H9 (cell line): ENCODE measurements around the gene CFAP100. TPM values are rescaled to one million over a fixed set of nuclear protein-coding genes. Genes with fewer than 3 reads are reported as not detected.

Source experiments
- DNase-seq: peaks from one replicate; pipeline ENCODE4 v3.0.0-alpha.2; 2017
- H2AFZ ChIP-seq: one replicate; pipeline ENCODE4 v1.6.1; 2013; ENCODE audit warnings: mild to moderate bottlenecking, low read length, control low read depth, moderate library complexity
- H2AK5ac ChIP-seq: 2 replicates; pipeline ENCODE4 v1.6.1; 2013; ENCODE audit warnings: low read length, control low read depth, mixed read lengths; ENCODE audit not compliant: insufficient read length
- H2BK120ac ChIP-seq: one replicate; pipeline ENCODE4 v1.6.1; 2013; ENCODE audit warnings: low read depth, mild to moderate bottlenecking, low read length, control low read depth, inconsistent platforms; ENCODE audit not compliant: poor library complexity, severe bottlenecking
- H2BK12ac ChIP-seq: 2 replicates; pipeline ENCODE4 v1.6.1; 2013; ENCODE audit warnings: low read length, control low read depth, mixed read lengths, low read depth; ENCODE audit not compliant: insufficient read length
- H2BK15ac ChIP-seq: 2 replicates; pipeline ENCODE4 v1.6.1; 2013; ENCODE audit warnings: low read depth, low read length, control low read depth
- H2BK20ac ChIP-seq: one replicate; pipeline ENCODE4 v1.6.1; 2013; ENCODE audit warnings: low read depth, mild to moderate bottlenecking, low read length, control low read depth, inconsistent platforms; ENCODE audit not compliant: poor library complexity, severe bottlenecking
- H2BK5ac ChIP-seq: 2 replicates; pipeline ENCODE4 v1.6.1; 2013; ENCODE audit warnings: low read length, control low read depth, mixed read lengths; ENCODE audit not compliant: insufficient read length
- H3K14ac ChIP-seq: 2 replicates; pipeline ENCODE4 v1.6.1; 2013; ENCODE audit warnings: low read length, control low read depth; ENCODE audit not compliant: insufficient read depth
- H3K18ac ChIP-seq: 2 replicates; pipeline ENCODE4 v1.6.1; 2013; ENCODE audit warnings: low read depth, mild to moderate bottlenecking, mixed read lengths, low read length, control low read depth; ENCODE audit not compliant: insufficient read length
- H3K23ac ChIP-seq: 2 replicates; pipeline ENCODE4 v1.6.1; 2013; ENCODE audit warnings: low read length, control low read depth, mixed read lengths, low read depth; ENCODE audit not compliant: insufficient read length
- H3K23me2 ChIP-seq: 2 replicates; pipeline ENCODE4 v1.6.1; 2013; ENCODE audit warnings: low read depth, mild to moderate bottlenecking, mixed read lengths, low read length, control low read depth; ENCODE audit not compliant: insufficient read length, poor library complexity, severe bottlenecking
- H3K27ac ChIP-seq: 2 replicates; pipeline ENCODE4 v1.5.1; 2013; ENCODE audit warnings: low read length, control low read depth, mixed read lengths, low read depth; ENCODE audit not compliant: insufficient read length
- H3K27me3 ChIP-seq: 2 replicates; pipeline ENCODE4 v1.6.1; 2013; ENCODE audit warnings: low read length, control low read depth, inconsistent platforms; ENCODE audit not compliant: insufficient read depth
- H3K4ac ChIP-seq: 2 replicates; pipeline ENCODE4 v1.6.1; 2013; ENCODE audit warnings: low read depth, mild to moderate bottlenecking, control low read depth, inconsistent platforms, low read length, moderate library complexity
- H3K4me1 ChIP-seq: 2 replicates; pipeline ENCODE4 v1.6.1; 2013; ENCODE audit warnings: low read length, control low read depth, inconsistent platforms; ENCODE audit not compliant: insufficient read depth
- H3K4me2 ChIP-seq: 2 replicates; pipeline ENCODE4 v1.6.1; 2013; ENCODE audit warnings: low read length, control low read depth, mixed read lengths; ENCODE audit not compliant: insufficient read length, insufficient read depth
- H3K56ac ChIP-seq: 2 replicates; pipeline ENCODE4 v1.6.1; 2013; ENCODE audit warnings: low read depth, mild to moderate bottlenecking, mixed read lengths, low read length, control low read depth; ENCODE audit not compliant: insufficient read length
- H3K79me1 ChIP-seq: 2 replicates; pipeline ENCODE4 v1.6.1; 2013; ENCODE audit warnings: low read depth, mild to moderate bottlenecking, moderate library complexity, low read length, control low read depth, inconsistent platforms; ENCODE audit not compliant: insufficient read depth, poor library complexity, severe bottlenecking
- H3K79me2 ChIP-seq: 2 replicates; pipeline ENCODE4 v1.6.1; 2013; ENCODE audit warnings: low read length, control low read depth, inconsistent platforms; ENCODE audit not compliant: insufficient read depth
- H3K9ac ChIP-seq: 2 replicates; pipeline ENCODE4 v1.6.1; 2013; ENCODE audit warnings: low read length, control low read depth, mixed read lengths; ENCODE audit not compliant: insufficient read length; ENCODE audit errors: extremely low read depth
- H3K9me3 ChIP-seq: one replicate; pipeline ENCODE4 v1.6.1; 2013; ENCODE audit warnings: low read depth, low read length, inconsistent platforms; ENCODE audit not compliant: control insufficient read depth
- H3T11ph ChIP-seq: one replicate; pipeline ENCODE4 v1.6.1; 2013; ENCODE audit warnings: mild to moderate bottlenecking, low read length, control low read depth, inconsistent platforms
- H4K20me1 ChIP-seq: one replicate; pipeline ENCODE4 v1.6.1; 2013; ENCODE audit not compliant: control insufficient read depth, insufficient read length, insufficient read depth
- H4K5ac ChIP-seq: 2 replicates; pipeline ENCODE4 v1.6.1; 2013; ENCODE audit warnings: low read depth, mild to moderate bottlenecking, mixed read lengths, low read length, control low read depth; ENCODE audit not compliant: insufficient read length
- H4K8ac ChIP-seq: replicated peaks from 2 replicates; pipeline ENCODE4 v1.6.1; 2013; ENCODE audit warnings: low read length, control low read depth, mixed read lengths, low read depth; ENCODE audit not compliant: insufficient read length
- H4K91ac ChIP-seq: 2 replicates; pipeline ENCODE4 v1.6.1; 2013; ENCODE audit warnings: low read depth, mild to moderate bottlenecking, moderate library complexity, mixed read lengths, low read length, control low read depth; ENCODE audit not compliant: insufficient read length
- H3K27ac Mint-ChIP-seq, 3 experiments: 2 replicates in 2 of 3; 3 replicates in 1 of 3; pipeline ENCODE4 v1.8.0; 2020 to 2021; ENCODE audit warnings: mixed read lengths in 3 of 3, mild to moderate bottlenecking in 1 of 3, moderate library complexity in 1 of 3
- H3K27me3 Mint-ChIP-seq: 2 replicates; pipeline ENCODE4 v1.8.0; 2021; ENCODE audit warnings: low read depth, mild to moderate bottlenecking, moderate library complexity, mixed read lengths
- H3K36me3 Mint-ChIP-seq, 3 experiments: 2 replicates in 2 of 3; 3 replicates in 1 of 3; pipeline ENCODE4 v1.8.0; 2020 to 2021; ENCODE audit warnings: low read depth in 3 of 3, mixed read lengths in 3 of 3; ENCODE audit not compliant: insufficient read depth in 1 of 3
- H3K4me1 Mint-ChIP-seq, 2 experiments: 2 replicates each; pipeline ENCODE4 v1.8.0; 2020; ENCODE audit warnings: mixed read lengths in 2 of 2
- H3K4me3 Mint-ChIP-seq, 2 experiments: 2 replicates in 1 of 2; 3 replicates in 1 of 2; pipeline ENCODE4 v1.8.0; 2020 to 2021; ENCODE audit warnings: mild to moderate bottlenecking in 2 of 2, mixed read lengths in 2 of 2, moderate library complexity in 1 of 2
- H3K9me3 Mint-ChIP-seq, 2 experiments: 2 replicates in 1 of 2; 3 replicates in 1 of 2; pipeline ENCODE4 v1.8.0; 2020; ENCODE audit warnings: mild to moderate bottlenecking in 2 of 2, mixed read lengths in 2 of 2, moderate library complexity in 1 of 2
- CTCF ChIP-seq: fragments of 200-600 bp; sonication (generic); conservative IDR thresholded peaks from 3 replicates; pipeline ENCODE4 v1.8.0; 2021; ENCODE audit warnings: antibody characterized with exemption, mild to moderate bottlenecking
- WGBS: extraction: QIAGEN DNeasy Blood & Tissue Kit; methylation state at CpG from one replicate; pipeline ENCODE4 v1.1.7; 2013; ENCODE audit warnings: missing lambda C conversion rate, low lambda C conversion rate, mixed read lengths; ENCODE audit not compliant: insufficient read length; ENCODE audit errors: extremely low coverage; 5-methylcytosine and 5-hydroxymethylcytosine counted together
- total RNA-seq: library from RNA; stranded (reverse); gene quantifications from 2 replicates; pipeline ENCODE4 v1.2.1, GENCODE V29; 2021

Gene CFAP100
- total RNA-seq, 1 experiment from 2014 or later, result 0.44 TPM

DNA sequence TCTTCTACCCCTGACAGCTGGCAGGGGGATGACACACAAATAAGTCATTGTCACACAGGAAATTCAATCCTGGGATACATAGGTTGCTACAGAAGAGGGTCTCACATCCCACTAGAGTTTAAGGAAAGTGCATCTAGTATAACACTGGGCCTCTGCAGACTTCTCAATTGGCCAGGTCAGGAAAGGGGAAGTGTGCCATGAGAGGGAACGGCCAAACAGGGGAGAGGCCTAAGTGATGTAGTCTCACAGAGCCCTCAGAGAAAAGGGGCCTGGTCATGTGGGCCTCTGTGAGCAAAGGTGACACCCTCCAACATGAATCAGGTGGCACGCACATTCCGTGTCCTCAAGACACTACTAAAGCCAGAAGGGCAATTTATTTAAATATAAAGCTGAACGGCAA, 69.8 kb downstream of the CFAP100 start:
- Histone ChIP-seq H2AK5ac (no peak overlapping the region), H3K4me2 (no peak overlapping the region), H2BK5ac (no peak overlapping the region), H3K4ac (no peak overlapping the region), H4K91ac (no peak overlapping the region), H2BK15ac (no peak overlapping the region), H3K27ac (no peak overlapping the region), H3K23ac (no peak overlapping the region), H3K14ac (no peak overlapping the region), H3K79me1 (peaks cover 10% of the 10 kb centered on the region), H3K9ac (no peak overlapping the region), H3K56ac (no peak overlapping the region), H2BK12ac (no peak overlapping the region), H2BK120ac (no peak overlapping the region), H3K79me2 (no peaks in the 10 kb centered on the region; the same call in 1 of the 2 replicates), H3K18ac (no peak overlapping the region), H4K20me1 (no peaks in the 10 kb centered on the region), H3K27me3 (no peaks in the 10 kb centered on the region), H3K9me3 (no peaks in the 10 kb centered on the region), H2BK20ac (no peak overlapping the region), H4K8ac (no peak overlapping the region), H4K5ac (no peak overlapping the region), H3K4me1 (no peaks in the 10 kb centered on the region), H3K23me2 (no peaks in the 10 kb centered on the region), H2AFZ (no peak overlapping the region), H3T11ph (no peak overlapping the region)
- no peak overlapping the region for H3K4me3 Mint-ChIP-seq
- no peak for TF ChIP-seq CTCF
- H3K36me3 Mint-ChIP-seq, result peaks cover 49 to 90% (median 74%) of the 10 kb centered on the region in 3 experiments; a peak in 6 of 7 replicates
- WGBS, result no CpG with 5 or more reads among the region's 4 CpGs
- no peaks in the 10 kb centered on the region; a peak in 1 of 5 replicates for H3K9me3 Mint-ChIP-seq
- H3K4me1 Mint-ChIP-seq, result no peaks in the 10 kb centered on the region
- no peak overlapping the region for H3K27ac Mint-ChIP-seq
- H3K27me3 Mint-ChIP-seq, result no peaks in the 10 kb centered on the region
- no peak for DNase-seq
